ENCODE data around the gene ERBB4.

The ERBB4 gene

DNA sequence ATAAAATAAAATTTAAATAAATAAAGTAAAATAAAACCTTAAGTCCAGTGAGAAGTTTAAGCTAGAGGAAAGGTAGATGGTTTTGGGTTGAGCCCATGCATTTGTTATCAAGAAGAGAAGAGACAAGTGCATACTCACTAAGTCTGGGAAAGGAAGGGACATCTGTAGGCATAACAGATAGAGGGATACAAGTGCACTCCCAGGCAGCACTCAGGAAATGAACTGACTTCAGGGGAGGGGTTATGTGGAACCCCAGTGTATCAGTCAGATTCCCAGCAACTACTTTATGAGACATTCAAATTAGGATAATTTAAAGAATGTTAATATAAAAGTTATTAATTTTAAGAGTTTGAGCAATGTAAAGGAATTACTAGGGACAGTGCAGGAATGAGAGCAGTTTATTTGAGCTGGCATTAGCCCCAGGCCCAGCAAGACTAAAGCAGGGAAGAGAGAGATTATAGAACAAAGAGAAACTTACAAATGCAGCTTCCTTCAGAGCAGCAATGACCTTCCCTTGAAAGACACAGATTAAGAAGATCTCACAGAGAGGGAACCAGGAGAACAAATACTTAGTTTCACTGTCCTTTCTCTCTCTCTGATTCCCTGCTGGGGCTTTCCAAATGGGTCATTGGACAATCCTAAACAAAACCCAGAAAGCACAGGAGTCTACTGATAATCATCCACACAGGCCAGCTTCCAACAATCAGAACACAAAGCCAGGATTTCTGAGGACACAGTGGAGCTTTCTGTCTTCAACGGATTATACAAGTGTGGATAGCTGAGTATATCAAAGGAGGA, 109.7 kb downstream of the ERBB4 start:
- DNase-seq (ENCODE audit: low read depth, low spot score): no peak

- no peak for DNase-seq (ENCODE audit: low read depth, low spot score)
Observed at GRCh38 chr2:212427638-212428037, 111.0 kb downstream of the ERBB4 start.

GRCh38 chr2:212426637-212427412, 111.8 kb downstream of the ERBB4 start:
- no peak for DNase-seq (ENCODE audit: low read depth, low spot score)

GRCh38 chr2:212424082-212424481, 114.5 kb downstream of the ERBB4 start:
- no peak for DNase-seq (ENCODE audit: low read depth, low spot score)

DNA sequence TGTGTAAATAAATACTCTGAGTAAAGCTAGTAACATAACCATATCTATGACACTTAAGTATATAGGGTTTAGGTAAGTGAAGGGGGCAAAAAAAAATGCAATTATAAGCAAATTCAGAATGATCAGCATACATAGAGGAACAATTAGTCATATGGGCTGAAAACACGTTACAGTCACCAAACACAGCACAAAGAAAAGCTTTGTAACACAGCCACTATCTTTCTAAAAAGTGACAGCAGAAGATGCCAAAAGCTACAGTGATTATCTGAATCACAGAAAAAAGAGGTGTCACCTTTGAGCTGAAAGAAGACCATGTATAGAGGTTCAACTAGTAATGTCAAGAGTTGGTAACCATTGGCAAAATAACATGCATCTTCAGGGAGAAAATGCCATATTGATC, 115.5 kb downstream of the ERBB4 start:
- no peak for DNase-seq (ENCODE audit: low read depth, low spot score)

DNA sequence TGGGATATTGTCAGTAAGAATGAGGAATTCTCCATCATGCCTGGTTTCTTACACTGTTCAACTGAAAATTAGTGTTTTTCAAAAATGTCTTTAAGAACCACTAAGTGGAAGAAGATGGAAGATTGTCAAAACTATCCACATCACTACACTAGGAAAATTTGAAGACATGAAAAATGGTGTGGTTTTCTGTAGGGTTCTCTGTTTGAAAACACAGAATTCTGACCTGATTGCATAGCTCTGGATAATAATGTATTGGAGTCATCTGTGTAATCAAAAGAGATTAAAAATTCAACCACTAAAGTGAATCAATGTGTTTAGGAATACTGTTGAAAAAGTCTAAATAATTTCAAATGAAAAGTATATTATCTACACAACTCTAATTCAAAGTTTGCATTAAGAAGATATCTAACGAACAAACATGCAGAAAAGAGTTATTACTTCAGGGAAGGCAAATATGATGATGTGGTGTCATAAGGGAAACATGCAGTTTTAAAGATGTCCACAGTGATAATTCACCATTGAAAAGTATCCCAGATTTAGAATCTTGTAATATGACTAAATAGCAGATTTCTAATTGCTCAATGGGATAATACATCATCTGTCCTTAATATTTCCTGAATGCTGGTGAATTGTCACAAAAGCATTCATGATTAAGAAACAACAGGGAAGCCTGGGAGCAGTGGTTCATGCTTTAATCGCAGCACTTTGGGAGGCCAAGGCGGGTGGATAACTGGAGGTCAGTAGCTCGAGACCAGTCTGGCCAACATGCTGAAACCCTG, 116.9 kb downstream of the ERBB4 start:
- DNase-seq (ENCODE audit: low read depth, low spot score): no peak

- DNase-seq (ENCODE audit: low read depth, low spot score): no peak
Observed at GRCh38 chr2:212416086-212416485, 122.5 kb downstream of the ERBB4 start.

DNA sequence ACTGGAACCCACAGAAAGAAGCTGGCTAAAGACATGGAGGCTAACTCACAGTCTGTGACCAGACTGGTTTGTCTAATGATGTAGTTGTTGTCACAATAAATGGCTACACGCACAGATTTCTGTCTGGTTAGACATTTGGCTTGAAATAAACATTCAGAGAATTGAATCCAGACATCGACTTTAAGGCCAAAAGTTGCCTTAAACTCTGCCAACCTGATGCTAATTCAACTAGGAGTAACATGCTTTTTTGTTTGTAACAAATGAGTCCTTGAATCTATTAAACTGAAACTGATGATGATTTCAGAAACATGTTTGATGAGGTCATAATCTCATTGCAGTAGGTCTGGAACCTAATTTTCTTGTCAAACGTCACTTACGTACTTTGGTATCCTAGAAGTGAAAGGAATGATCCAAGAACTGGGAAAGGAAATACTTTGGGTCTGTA, 123.8 kb downstream of the ERBB4 start:
- DNase-seq (ENCODE audit: low read depth, low spot score): peak; percentile 10

DNA sequence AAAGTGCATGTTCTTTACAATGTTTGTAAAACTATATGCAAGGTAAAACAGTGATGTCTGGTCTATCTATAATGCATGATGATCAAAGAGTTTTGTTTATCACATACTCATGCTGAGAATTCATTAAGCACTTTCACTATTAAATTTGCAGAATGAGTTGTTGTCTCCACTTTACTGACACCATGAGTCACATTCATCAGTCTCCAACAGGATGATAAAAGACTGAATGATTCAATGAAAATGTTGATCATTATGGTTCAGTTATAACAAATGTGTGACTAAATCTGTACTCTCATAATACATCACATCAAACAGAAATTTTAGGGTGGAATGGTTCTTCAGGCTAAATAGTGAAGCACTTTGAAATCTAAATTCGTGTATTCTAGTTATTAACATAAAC, 129.0 kb downstream of the ERBB4 start:
- DNase-seq (ENCODE audit: low read depth, low spot score): no peak

DNA sequence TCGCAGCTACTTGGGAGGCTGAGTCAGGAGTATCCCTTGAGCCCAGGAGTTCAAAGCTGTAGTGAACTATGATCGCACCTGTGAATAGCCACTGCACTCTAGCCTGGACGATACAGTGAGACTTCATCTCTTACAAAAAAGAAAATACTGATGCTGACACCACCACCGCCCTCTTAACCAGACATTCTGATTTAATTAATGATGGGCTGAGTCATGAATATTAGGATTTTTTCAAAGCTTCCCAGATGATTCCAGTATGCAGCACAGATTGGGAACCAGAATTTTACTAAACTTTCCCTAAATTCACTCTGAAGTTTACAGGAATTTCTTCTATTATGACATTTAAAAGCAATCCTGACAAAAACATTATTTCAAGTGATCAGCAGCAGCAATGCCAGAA, 130.1 kb downstream of the ERBB4 start:
- DNase-seq (ENCODE audit: low read depth, low spot score): no peak

- DNase-seq (ENCODE audit: low read depth, low spot score): no peak
Observed at GRCh38 chr2:212406716-212407115, 131.9 kb downstream of the ERBB4 start.

DNA sequence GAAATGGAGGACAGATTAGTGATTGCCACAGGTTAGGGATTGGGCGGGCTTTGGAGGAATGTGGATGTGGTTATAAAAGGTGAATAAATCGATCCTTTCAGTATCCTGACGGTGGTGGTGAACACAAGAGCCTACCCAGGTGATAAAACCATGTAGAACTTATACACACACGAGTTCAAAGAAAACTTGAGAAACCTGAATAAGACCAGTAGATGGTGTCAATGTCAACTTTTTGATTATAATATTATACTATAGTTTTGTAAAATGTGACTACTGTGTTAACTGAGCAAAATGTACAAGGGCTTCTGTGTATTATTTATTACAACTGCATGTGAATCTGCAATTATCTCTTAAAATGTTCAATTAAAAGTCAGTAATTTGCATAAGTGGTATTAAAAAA, 136.3 kb downstream of the ERBB4 start:
- DNase-seq (ENCODE audit: low read depth, low spot score): no peak

GRCh38 chr2:212398316-212398715, 140.3 kb downstream of the ERBB4 start:
- DNase-seq (ENCODE audit: low read depth, low spot score): no peak

DNA sequence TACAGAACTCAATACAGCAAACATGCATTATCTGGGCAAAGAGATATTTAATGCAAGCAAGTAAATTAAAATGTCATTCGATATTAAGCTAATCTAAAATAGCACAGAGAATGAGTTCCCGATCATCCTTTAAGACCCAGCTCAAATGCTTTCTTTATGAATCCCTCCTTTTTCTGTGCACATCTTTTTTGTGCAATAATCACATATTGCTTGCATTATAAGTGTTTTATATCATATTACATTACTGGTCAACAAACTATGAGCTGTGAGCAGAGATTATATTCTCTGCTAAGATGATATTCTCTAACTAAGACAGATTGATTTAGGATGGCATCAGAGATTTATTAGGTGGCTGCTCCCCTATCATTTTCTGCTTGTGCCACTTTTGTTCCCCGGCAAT, 146.1 kb downstream of the ERBB4 start:
- DNase-seq (ENCODE audit: low read depth, low spot score): no peak

GRCh38 chr2:212392043-212392442, 146.6 kb downstream of the ERBB4 start:
- DNase-seq (ENCODE audit: low read depth, low spot score): no peak

- DNase-seq (ENCODE audit: low read depth, low spot score): peak; percentile 58
Observed at GRCh38 chr2:212387146-212387545, 151.5 kb downstream of the ERBB4 start.

DNA sequence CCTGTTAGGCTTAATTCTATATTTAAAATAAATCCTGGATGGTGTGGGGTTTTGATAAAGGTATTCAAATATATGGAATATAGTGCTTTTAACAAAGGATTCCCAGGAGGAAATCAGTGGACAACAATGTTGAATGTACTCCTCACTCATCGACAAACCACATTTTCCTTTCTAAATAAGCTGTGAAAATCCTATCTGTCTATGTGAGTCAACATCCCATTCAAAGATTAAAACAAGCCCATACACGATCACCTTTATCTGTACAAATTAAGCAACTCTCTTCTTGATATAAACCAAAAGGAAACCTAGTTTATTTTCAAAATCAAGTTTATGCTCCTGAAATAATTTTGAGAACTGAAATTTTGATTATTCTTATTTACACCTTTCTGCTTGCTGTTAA, 153.4 kb downstream of the ERBB4 start:
- DNase-seq (ENCODE audit: low read depth, low spot score): no peak

DNA sequence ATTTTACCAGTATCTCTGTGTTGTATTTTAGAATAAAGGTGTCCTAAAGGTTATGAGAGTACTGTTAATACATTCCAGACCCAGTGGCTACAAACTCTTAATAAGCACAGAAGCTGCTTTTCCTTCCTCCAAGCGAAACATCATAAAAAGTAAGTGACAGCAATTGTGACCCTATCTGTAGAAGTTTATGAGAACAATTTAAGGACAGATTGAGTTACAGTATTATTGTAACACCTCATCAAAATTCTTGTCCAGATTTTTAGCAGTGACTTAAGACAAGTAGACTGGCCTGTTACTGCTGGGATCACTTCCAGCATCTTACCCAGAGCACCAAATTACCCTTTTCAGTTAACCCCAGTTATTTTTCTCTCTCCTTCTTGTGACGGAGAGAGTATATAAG, 154.6 kb downstream of the ERBB4 start:
- DNase-seq (ENCODE audit: low read depth, low spot score): peak; percentile 50

DNA sequence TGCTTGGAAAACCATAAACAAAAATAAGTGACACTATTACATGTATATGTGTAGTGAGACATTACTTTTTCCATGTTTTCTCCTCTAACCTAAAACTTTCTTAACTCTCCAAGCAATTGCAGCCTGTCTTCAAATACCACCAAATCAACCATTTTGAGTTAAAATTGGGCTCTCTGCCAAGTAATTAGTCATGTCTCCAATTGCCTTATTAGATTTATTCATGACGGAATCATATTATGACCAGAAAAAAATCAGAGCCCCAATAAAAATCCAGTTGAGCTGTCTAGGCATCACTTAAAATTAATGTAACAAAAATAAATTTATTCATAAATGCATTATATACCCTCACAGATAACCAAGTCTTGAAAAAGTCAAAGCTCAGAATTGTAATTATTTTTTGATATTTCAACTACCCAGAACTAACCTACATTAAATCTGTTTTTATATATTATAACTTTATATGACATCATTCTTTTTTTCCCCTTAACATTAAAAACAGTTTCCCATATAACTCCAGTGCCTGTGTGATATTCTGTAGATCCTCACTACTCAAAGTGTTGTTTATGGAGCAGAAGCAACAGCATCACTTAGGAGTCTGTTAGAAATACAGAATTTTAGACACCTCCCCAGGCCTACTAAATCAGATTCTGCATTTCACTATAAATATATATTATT, 157.0 kb downstream of the ERBB4 start:
- DNase-seq (ENCODE audit: low read depth, low spot score): no peak

GRCh38 chr2:212379103-212379502, 159.5 kb downstream of the ERBB4 start:
- peak; percentile 50 for DNase-seq (ENCODE audit: low read depth, low spot score)

- no peak for DNase-seq (ENCODE audit: low read depth, low spot score)
Observed at GRCh38 chr2:212367431-212367830, 171.2 kb downstream of the ERBB4 start.

Measured in astrocyte of the hippocampus (primary cell).